GM12872 (cell line): ENCODE measurements around the gene EXT2.

Experiments used
- CTCF ChIP-seq: IDR thresholded peaks from 3 replicates; pipeline ENCODE4 v1.5.1; 2011; ENCODE audit warnings: low read depth, mild to moderate bottlenecking, low read length, moderate library complexity; ENCODE audit not compliant: insufficient read depth

The EXT2 gene

GRCh38 chr11:44072757-44073658, 22.5 kb upstream of the EXT2 start:
- TF ChIP-seq CTCF, result no peak

- TF ChIP-seq CTCF, result no peak
Observed at GRCh38 chr11:44078794-44079193, 16.7 kb upstream of the EXT2 start.

- no peak for TF ChIP-seq CTCF
Observed at GRCh38 chr11:44079376-44079775, 16.1 kb upstream of the EXT2 start.

- TF ChIP-seq CTCF, result no peak
Observed at GRCh38 chr11:44080951-44081350, 14.5 kb upstream of the EXT2 start.

- TF ChIP-seq CTCF, result no peak
Observed at GRCh38 chr11:44082645-44083044, 12.8 kb upstream of the EXT2 start.

GRCh38 chr11:44083433-44083832, 12.0 kb upstream of the EXT2 start:
- TF ChIP-seq CTCF, result no peak

- no peak for TF ChIP-seq CTCF
Observed at GRCh38 chr11:44083906-44084305, 11.6 kb upstream of the EXT2 start.

- no peak for TF ChIP-seq CTCF
Observed at GRCh38 chr11:44085330-44085729, 10.1 kb upstream of the EXT2 start.
